ENCODE measurements around the gene GIPC1. TPM values are rescaled to one million over a fixed set of nuclear protein-coding genes. Genes with fewer than 3 reads are reported as not detected.

The GIPC1 gene
- total and polyA plus RNA-seq, 9 of the 15 experiments (the other 6 are each of a cell fraction or from before 2014, with no cell fraction given) = 0.49 to 54.7 (median 24.8) TPM

DNA sequence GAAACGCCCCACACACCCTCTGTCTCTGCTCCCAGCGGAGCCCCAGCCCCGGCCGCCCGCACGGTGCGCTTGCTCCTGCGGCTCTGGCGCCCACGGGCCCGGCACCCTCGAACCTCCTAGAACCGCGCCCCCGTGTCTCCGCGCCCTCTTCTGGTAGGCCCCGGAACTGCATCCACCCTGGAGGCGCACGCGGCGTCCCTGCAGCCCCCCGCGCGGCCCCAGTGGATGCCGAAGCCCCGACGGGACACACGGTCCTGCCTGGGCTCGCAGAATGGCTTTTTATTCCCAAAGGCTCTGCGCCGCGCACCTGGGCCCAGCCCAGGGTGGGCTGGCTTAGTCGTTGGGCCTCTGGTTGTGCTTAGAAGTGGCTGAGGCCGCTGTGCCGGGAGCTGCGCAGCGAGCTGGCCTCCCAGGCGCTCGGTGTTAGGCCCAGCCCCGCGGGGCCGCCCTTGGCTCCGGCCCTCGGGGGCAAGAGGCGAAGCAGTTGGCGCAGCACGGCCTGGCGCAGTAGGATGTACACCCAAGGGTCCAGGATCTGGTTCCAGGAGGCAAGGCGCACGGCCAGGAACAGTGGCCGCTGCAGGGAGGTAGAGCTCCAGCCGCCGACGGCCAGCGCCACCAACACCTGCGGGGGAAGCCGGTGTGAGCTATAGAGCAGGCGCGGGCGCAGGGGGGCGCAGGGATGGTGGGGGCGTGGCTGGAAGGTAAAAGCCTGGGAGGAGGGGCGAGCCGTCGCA is 23.6 kb downstream of the GIPC1 start (continued):
- TF ChIP-seq, protein P1, sequence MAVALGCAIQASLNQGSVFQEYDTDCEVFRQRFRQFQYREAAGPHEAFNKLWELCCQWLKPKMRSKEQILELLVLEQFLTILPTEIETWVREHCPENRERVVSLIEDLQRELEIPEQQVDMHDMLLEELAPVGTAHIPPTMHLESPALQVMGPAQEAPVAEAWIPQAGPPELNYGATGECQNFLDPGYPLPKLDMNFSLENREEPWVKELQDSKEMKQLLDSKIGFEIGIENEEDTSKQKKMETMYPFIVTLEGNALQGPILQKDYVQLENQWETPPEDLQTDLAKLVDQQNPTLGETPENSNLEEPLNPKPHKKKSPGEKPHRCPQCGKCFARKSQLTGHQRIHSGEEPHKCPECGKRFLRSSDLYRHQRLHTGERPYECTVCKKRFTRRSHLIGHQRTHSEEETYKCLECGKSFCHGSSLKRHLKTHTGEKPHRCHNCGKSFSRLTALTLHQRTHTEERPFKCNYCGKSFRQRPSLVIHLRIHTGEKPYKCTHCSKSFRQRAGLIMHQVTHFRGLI (CRISPR knock-in tag; IDR thresholded peaks at IDR 0.05) = no peak
- TF ChIP-seq DNMT1 (IDR thresholded peaks at IDR 0.05) (no peak), MCM7 (IDR thresholded peaks at IDR 0.05) (no peak), ZNF561 (CRISPR knock-in tag; conservative IDR thresholded peaks at IDR 0.05) (no peak), ZKSCAN8 (CRISPR knock-in tag; IDR thresholded peaks at IDR 0.05) (no peak)
- TF ChIP-seq, protein P2, sequence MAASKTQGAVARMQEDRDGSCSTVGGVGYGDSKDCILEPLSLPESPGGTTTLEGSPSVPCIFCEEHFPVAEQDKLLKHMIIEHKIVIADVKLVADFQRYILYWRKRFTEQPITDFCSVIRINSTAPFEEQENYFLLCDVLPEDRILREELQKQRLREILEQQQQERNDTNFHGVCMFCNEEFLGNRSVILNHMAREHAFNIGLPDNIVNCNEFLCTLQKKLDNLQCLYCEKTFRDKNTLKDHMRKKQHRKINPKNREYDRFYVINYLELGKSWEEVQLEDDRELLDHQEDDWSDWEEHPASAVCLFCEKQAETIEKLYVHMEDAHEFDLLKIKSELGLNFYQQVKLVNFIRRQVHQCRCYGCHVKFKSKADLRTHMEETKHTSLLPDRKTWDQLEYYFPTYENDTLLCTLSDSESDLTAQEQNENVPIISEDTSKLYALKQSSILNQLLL (CRISPR knock-in tag; IDR thresholded peaks at IDR 0.05; ENCODE audit: borderline replicate concordance) = no peak
- TF ChIP-seq, protein P3, sequence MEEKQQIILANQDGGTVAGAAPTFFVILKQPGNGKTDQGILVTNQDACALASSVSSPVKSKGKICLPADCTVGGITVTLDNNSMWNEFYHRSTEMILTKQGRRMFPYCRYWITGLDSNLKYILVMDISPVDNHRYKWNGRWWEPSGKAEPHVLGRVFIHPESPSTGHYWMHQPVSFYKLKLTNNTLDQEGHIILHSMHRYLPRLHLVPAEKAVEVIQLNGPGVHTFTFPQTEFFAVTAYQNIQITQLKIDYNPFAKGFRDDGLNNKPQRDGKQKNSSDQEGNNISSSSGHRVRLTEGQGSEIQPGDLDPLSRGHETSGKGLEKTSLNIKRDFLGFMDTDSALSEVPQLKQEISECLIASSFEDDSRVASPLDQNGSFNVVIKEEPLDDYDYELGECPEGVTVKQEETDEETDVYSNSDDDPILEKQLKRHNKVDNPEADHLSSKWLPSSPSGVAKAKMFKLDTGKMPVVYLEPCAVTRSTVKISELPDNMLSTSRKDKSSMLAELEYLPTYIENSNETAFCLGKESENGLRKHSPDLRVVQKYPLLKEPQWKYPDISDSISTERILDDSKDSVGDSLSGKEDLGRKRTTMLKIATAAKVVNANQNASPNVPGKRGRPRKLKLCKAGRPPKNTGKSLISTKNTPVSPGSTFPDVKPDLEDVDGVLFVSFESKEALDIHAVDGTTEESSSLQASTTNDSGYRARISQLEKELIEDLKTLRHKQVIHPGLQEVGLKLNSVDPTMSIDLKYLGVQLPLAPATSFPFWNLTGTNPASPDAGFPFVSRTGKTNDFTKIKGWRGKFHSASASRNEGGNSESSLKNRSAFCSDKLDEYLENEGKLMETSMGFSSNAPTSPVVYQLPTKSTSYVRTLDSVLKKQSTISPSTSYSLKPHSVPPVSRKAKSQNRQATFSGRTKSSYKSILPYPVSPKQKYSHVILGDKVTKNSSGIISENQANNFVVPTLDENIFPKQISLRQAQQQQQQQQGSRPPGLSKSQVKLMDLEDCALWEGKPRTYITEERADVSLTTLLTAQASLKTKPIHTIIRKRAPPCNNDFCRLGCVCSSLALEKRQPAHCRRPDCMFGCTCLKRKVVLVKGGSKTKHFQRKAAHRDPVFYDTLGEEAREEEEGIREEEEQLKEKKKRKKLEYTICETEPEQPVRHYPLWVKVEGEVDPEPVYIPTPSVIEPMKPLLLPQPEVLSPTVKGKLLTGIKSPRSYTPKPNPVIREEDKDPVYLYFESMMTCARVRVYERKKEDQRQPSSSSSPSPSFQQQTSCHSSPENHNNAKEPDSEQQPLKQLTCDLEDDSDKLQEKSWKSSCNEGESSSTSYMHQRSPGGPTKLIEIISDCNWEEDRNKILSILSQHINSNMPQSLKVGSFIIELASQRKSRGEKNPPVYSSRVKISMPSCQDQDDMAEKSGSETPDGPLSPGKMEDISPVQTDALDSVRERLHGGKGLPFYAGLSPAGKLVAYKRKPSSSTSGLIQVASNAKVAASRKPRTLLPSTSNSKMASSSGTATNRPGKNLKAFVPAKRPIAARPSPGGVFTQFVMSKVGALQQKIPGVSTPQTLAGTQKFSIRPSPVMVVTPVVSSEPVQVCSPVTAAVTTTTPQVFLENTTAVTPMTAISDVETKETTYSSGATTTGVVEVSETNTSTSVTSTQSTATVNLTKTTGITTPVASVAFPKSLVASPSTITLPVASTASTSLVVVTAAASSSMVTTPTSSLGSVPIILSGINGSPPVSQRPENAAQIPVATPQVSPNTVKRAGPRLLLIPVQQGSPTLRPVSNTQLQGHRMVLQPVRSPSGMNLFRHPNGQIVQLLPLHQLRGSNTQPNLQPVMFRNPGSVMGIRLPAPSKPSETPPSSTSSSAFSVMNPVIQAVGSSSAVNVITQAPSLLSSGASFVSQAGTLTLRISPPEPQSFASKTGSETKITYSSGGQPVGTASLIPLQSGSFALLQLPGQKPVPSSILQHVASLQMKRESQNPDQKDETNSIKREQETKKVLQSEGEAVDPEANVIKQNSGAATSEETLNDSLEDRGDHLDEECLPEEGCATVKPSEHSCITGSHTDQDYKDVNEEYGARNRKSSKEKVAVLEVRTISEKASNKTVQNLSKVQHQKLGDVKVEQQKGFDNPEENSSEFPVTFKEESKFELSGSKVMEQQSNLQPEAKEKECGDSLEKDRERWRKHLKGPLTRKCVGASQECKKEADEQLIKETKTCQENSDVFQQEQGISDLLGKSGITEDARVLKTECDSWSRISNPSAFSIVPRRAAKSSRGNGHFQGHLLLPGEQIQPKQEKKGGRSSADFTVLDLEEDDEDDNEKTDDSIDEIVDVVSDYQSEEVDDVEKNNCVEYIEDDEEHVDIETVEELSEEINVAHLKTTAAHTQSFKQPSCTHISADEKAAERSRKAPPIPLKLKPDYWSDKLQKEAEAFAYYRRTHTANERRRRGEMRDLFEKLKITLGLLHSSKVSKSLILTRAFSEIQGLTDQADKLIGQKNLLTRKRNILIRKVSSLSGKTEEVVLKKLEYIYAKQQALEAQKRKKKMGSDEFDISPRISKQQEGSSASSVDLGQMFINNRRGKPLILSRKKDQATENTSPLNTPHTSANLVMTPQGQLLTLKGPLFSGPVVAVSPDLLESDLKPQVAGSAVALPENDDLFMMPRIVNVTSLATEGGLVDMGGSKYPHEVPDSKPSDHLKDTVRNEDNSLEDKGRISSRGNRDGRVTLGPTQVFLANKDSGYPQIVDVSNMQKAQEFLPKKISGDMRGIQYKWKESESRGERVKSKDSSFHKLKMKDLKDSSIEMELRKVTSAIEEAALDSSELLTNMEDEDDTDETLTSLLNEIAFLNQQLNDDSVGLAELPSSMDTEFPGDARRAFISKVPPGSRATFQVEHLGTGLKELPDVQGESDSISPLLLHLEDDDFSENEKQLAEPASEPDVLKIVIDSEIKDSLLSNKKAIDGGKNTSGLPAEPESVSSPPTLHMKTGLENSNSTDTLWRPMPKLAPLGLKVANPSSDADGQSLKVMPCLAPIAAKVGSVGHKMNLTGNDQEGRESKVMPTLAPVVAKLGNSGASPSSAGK (IDR thresholded peaks at IDR 0.05) = peak; percentile 85
- TF ChIP-seq, protein P4, sequence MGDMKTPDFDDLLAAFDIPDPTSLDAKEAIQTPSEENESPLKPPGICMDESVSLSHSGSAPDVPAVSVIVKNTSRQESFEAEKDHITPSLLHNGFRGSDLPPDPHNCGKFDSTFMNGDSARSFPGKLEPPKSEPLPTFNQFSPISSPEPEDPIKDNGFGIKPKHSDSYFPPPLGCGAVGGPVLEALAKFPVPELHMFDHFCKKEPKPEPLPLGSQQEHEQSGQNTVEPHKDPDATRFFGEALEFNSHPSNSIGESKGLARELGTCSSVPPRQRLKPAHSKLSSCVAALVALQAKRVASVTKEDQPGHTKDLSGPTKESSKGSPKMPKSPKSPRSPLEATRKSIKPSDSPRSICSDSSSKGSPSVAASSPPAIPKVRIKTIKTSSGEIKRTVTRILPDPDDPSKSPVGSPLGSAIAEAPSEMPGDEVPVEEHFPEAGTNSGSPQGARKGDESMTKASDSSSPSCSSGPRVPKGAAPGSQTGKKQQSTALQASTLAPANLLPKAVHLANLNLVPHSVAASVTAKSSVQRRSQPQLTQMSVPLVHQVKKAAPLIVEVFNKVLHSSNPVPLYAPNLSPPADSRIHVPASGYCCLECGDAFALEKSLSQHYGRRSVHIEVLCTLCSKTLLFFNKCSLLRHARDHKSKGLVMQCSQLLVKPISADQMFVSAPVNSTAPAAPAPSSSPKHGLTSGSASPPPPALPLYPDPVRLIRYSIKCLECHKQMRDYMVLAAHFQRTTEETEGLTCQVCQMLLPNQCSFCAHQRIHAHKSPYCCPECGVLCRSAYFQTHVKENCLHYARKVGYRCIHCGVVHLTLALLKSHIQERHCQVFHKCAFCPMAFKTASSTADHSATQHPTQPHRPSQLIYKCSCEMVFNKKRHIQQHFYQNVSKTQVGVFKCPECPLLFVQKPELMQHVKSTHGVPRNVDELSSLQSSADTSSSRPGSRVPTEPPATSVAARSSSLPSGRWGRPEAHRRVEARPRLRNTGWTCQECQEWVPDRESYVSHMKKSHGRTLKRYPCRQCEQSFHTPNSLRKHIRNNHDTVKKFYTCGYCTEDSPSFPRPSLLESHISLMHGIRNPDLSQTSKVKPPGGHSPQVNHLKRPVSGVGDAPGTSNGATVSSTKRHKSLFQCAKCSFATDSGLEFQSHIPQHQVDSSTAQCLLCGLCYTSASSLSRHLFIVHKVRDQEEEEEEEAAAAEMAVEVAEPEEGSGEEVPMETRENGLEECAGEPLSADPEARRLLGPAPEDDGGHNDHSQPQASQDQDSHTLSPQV (IDR thresholded peaks at IDR 0.05) = 0 out of 2 replicates have a peak, but pooled peaks have one; percentile 24

Measured in K562 (cell line).